A673 (cell line): ENCODE data around the gene BAAT. TPM values are rescaled to one million over a fixed set of nuclear protein-coding genes. Genes with fewer than 3 reads are reported as not detected.

Experiments used
- BruUV-seq: library from RNA; stranded (reverse); fragments of 400-500 nt; replicated peaks from 2 replicates; lab custom pipeline; 2021; lab: Mats Ljungman, UMichigan
- CTCF ChIA-PET: fragments of 300-600 bp; sonication (Branson Sonifier 250); formaldehyde crosslinking; loops from one replicate; lab custom pipeline; 2022; ENCODE audit warnings: antibody characterized with exemption; lab: Charles Lee
- POLR2A ChIA-PET: fragments of 300-600 bp; sonication (Branson Sonifier 250); formaldehyde crosslinking; loops from one replicate; lab custom pipeline; 2022; ENCODE audit warnings: antibody characterized with exemption; ENCODE audit not compliant: low non-redundant PET; lab: Charles Lee
- DNase-seq: peaks from one replicate; pipeline ENCODE4 v3.0.0-alpha.2; 2015; ENCODE audit warnings: low spot score
- H3K27ac ChIP-seq: fragments of 200-600 bp; sonication (generic); 2 replicates; pipeline ENCODE4 v1.5.1; 2016; ENCODE audit warnings: mixed run types, low read depth, mild to moderate bottlenecking, mixed read lengths, antibody characterized with exemption, low read length; ENCODE audit not compliant: poor library complexity, severe bottlenecking
- H3K27me3 ChIP-seq: fragments of 200-600 bp; sonication (generic); replicated peaks from 2 replicates; pipeline ENCODE4 v1.6.1; 2017; ENCODE audit warnings: mixed run types, low read depth, mild to moderate bottlenecking, mixed read lengths, antibody characterized with exemption, low read length; ENCODE audit not compliant: insufficient read depth, poor library complexity
- H3K36me3 ChIP-seq: fragments of 200-600 bp; sonication (generic); 2 replicates; pipeline ENCODE4 v1.6.1; 2016; ENCODE audit warnings: mixed run types, mild to moderate bottlenecking, mixed read lengths, antibody characterized with exemption, low read length; ENCODE audit not compliant: insufficient read depth, poor library complexity, severe bottlenecking
- H3K4me1 ChIP-seq: fragments of 200-600 bp; sonication (generic); 2 replicates; pipeline ENCODE4 v1.6.1; 2017; ENCODE audit warnings: mixed run types, mild to moderate bottlenecking, mixed read lengths, antibody characterized with exemption, low read length; ENCODE audit not compliant: insufficient read depth, poor library complexity, severe bottlenecking
- H3K4me3 ChIP-seq: fragments of 200-600 bp; sonication (generic); 2 replicates; pipeline ENCODE4 v1.5.1; 2016; ENCODE audit warnings: low read depth, mixed run types, mild to moderate bottlenecking, mixed read lengths, low read length; ENCODE audit not compliant: poor library complexity, severe bottlenecking
- H3K9me3 ChIP-seq: fragments of 200-600 bp; sonication (generic); 2 replicates; pipeline ENCODE4 v1.6.1; 2016; ENCODE audit warnings: mixed run types, low read depth, mild to moderate bottlenecking, mixed read lengths, antibody characterized with exemption, low read length; ENCODE audit not compliant: poor library complexity, severe bottlenecking
- CTCF ChIP-seq: fragments of 300-800, 200-600 bp; sonication (generic); conservative IDR thresholded peaks from 2 replicates; pipeline ENCODE4 v1.5.1; 2017; ENCODE audit warnings: low read depth, mild to moderate bottlenecking, antibody characterized with exemption, low read length, moderate library complexity, mixed read lengths
- EZH2 ChIP-seq: fragments of 200-600 bp; sonication (generic); IDR thresholded peaks from 2 replicates; pipeline ENCODE4 v1.6.1; 2017; ENCODE audit warnings: borderline replicate concordance, low read depth, mild to moderate bottlenecking, mixed read lengths, antibody characterized with exemption, low read length; ENCODE audit not compliant: poor library complexity, severe bottlenecking
- intact Hi-C: fragments of 100-400 bp; cut with micrococcal nuclease; formaldehyde crosslinking; loops from one replicate; pipeline ENCODE4 v1.10.0; 2022; ENCODE audit not compliant: unreplicated experiment
- total RNA-seq: library from RNA; stranded (reverse); gene quantifications from 2 replicates; pipeline ENCODE4 v1.2.3, GENCODE V29; 2021

BAAT gene
- total RNA-seq, 1 experiment from 2014 or later: 0.17 TPM

- intact Hi-C loops: no loop called here
- H3K9me3 ChIP-seq: no peaks in the 10 kb centered on the region
- no peak for DNase-seq
- no TSS peak for BruUV-seq
- H3K36me3 ChIP-seq: no peaks in the 10 kb centered on the region
- CTCF ChIA-PET: no interaction called here
- POLR2A ChIA-PET: no interaction called here
- no peaks in the 10 kb centered on the region for H3K27me3 ChIP-seq
- no peak overlapping the region for H3K4me3 ChIP-seq
- H3K4me1 ChIP-seq: no peaks in the 10 kb centered on the region
- no peak overlapping the region for H3K27ac ChIP-seq
- no peak for TF ChIP-seq EZH2
- TF ChIP-seq CTCF: no peak
Observed at GRCh38 chr9:101371813-101372212, 13.0 kb downstream of the BAAT start.

GRCh38 chr9:101369884-101370531, 14.8 kb downstream of the BAAT start:
- POLR2A ChIA-PET: no interaction called here
- no TSS peak for BruUV-seq
- CTCF ChIA-PET: no interaction called here
- TF ChIP-seq EZH2 (no peak), CTCF (no peak)
- no peak for DNase-seq
- intact Hi-C loops: no loop called here
- Histone ChIP-seq H3K36me3 (no peaks in the 10 kb centered on the region), H3K27me3 (no peaks in the 10 kb centered on the region), H3K9me3 (no peaks in the 10 kb centered on the region), H3K27ac (no peak overlapping the region), H3K4me1 (no peaks in the 10 kb centered on the region), H3K4me3 (no peak overlapping the region)

- no peak for TF ChIP-seq CTCF
- TF ChIP-seq EZH2: no peak
- intact Hi-C loops: no loop called here
- no peak overlapping the region for H3K27ac ChIP-seq
- H3K4me3 ChIP-seq: no peak overlapping the region
- H3K9me3 ChIP-seq: no peaks in the 10 kb centered on the region
- ChIA-PET POLR2A (no interaction called here), CTCF (no interaction called here)
- H3K4me1 ChIP-seq: no peaks in the 10 kb centered on the region
- DNase-seq: no peak
- H3K36me3 ChIP-seq: no peaks in the 10 kb centered on the region
- no peaks in the 10 kb centered on the region for H3K27me3 ChIP-seq
- no TSS peak for BruUV-seq
Observed at GRCh38 chr9:101369286-101369685, 15.5 kb downstream of the BAAT start.
